Peyer's patch (tissue), 4 donors: ENCODE data around the gene ST6GALNAC4.

Experiments
- POLR2A ChIP-seq, 2 donors: fragments of 450-650 bp; IDR thresholded peaks; one replicate each; pipeline ENCODE4 v1.5.1; 2017; ENCODE audit warnings: antibody characterized with exemption in 2 of 2, mild to moderate bottlenecking in 2 of 2, moderate library complexity in 2 of 2
- TF ChIP-seq, protein P1 (sequence below), 6 experiments: fragments of 450-650 bp in 4 of 6; fragments of 200-600 bp in 2 of 6; sonication (generic) in 1 of 6; IDR thresholded peaks; one replicate each; pipeline ENCODE4 v1.5.1; 2017 to 2019; ENCODE audit warnings: antibody characterized with exemption in 6 of 6, mild to moderate bottlenecking in 3 of 6, moderate library complexity in 1 of 6

DNA sequence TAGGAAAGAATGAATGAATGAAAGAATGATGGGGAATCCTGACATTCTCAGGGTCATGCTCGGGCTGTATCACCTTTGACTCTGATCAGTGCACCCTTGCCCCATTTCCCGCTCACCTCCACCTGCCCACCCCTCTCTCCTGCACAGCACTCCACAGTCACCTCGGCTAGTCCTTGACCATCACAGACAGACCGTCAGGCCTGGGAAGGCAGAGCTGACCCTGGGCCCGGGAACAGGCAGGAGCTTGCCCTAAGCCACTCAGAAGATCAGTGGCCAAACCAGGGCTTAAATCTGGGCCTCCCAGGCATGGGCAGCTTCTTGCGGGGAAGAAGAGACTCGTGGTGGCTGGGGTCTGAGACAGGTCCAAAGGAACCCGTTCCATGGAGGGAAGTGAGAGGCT is 21.0 kb downstream of the ST6GALNAC4 start:
- no peak for TF ChIP-seq POLR2A (IDR thresholded peaks at IDR 0.05)
- TF ChIP-seq, protein P1, sequence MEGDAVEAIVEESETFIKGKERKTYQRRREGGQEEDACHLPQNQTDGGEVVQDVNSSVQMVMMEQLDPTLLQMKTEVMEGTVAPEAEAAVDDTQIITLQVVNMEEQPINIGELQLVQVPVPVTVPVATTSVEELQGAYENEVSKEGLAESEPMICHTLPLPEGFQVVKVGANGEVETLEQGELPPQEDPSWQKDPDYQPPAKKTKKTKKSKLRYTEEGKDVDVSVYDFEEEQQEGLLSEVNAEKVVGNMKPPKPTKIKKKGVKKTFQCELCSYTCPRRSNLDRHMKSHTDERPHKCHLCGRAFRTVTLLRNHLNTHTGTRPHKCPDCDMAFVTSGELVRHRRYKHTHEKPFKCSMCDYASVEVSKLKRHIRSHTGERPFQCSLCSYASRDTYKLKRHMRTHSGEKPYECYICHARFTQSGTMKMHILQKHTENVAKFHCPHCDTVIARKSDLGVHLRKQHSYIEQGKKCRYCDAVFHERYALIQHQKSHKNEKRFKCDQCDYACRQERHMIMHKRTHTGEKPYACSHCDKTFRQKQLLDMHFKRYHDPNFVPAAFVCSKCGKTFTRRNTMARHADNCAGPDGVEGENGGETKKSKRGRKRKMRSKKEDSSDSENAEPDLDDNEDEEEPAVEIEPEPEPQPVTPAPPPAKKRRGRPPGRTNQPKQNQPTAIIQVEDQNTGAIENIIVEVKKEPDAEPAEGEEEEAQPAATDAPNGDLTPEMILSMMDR (IDR thresholded peaks at IDR 0.05), result no peak
